Measurements from ENCODE around the gene TRPC4AP. TPM values are rescaled to one million over a fixed set of nuclear protein-coding genes. Genes with fewer than 3 reads are reported as not detected.

Gene TRPC4AP
- total and polyA plus RNA-seq, 2 of the 8 experiments (the other 6 are each of a cell fraction or from before 2014, with no cell fraction given) = 73.1 to 74.8 TPM

- no peak overlapping the region for H2AFZ ChIP-seq (ENCODE audit: low read length)
- no peak overlapping the region for H2BK12ac ChIP-seq (ENCODE audit: low read depth, low read length)
- H2BK120ac ChIP-seq (replicated peaks; ENCODE audit: low read depth, low read length) = no peak overlapping the region
- WGBS, 2 experiments (ENCODE audit: extremely low coverage in 1 of 2, insufficient coverage in 1 of 2, insufficient read length in 1 of 2, insufficient replicate concordance in 2 of 2, low coverage in 1 of 2, low lambda C conversion rate in 2 of 2, missing lambda C conversion rate in 1 of 2) = 91% methylated on average over 7 of the region's 7 CpGs; no CpG with 5 or more reads in 1 of the 2 experiments
- no peak overlapping the region for H2BK15ac ChIP-seq (ENCODE audit: low read length)
- CTCF ChIA-PET (ENCODE audit: partially characterized antibody) = interaction anchor here (0.7 to 1.9 kb wide), 5 partner anchors 22 to 62 kb away, joined by 3 to 5 read pairs (median 4); no protein-coding TSS in a partner anchor
- peaks cover 20 to 85% (median 61%) of the 10 kb centered on the region in 4 experiments for H3K36me3 ChIP-seq (ENCODE audit: control insufficient read depth in 2 of 4, insufficient read depth in 4 of 4, low read length in 3 of 4)
- no peak overlapping the region for H3K9ac ChIP-seq (replicated peaks in 1 of 4; ENCODE audit: extremely low read depth in 1 of 4, low read depth in 3 of 4, low read length in 3 of 4)
- no peak overlapping the region for H3K14ac ChIP-seq (ENCODE audit: insufficient read length)
- no peaks in the 10 kb centered on the region; the same call in 1 of the 2 replicates for H3K79me1 ChIP-seq (ENCODE audit: low read depth, low read length)
- H3K23me2 ChIP-seq (ENCODE audit: low read depth, low read length) = no peaks in the 10 kb centered on the region
- peaks cover 0 to 2% (median 0%) of the 10 kb centered on the region in 4 experiments; a peak in 2 of 7 replicates for H3K4me1 ChIP-seq (replicated peaks in 1 of 4; ENCODE audit: control insufficient read depth in 3 of 4, insufficient read depth in 4 of 4, low read length in 3 of 4)
- no peak overlapping the region for H3K4ac ChIP-seq (replicated peaks; ENCODE audit: insufficient read length, low read depth, low read length)
- no peak overlapping the region for H2AK5ac ChIP-seq (ENCODE audit: low read depth, low read length)
- H3K9me3 ChIP-seq (ENCODE audit: insufficient read depth in 2 of 2, low read depth in 1 of 2, low read length in 1 of 2) = no peaks in the 10 kb centered on the region
- no peak overlapping the region for H2BK20ac ChIP-seq (ENCODE audit: low read length)
- H3K56ac ChIP-seq (replicated peaks; ENCODE audit: insufficient read length, low read depth, low read length) = no peak overlapping the region
- no peaks in the 10 kb centered on the region for H3K79me2 ChIP-seq (ENCODE audit: control insufficient read depth in 1 of 2, insufficient read depth in 2 of 2, low read length in 2 of 2)
- no peak overlapping the region for H4K5ac ChIP-seq (ENCODE audit: insufficient read length, low read depth, low read length)
- no peak overlapping the region for H2BK5ac ChIP-seq (ENCODE audit: low read depth, low read length)
- POLR2A ChIA-PET (ENCODE audit: partially characterized antibody) = interaction anchor here (1.2 to 1.4 kb wide), 2 partner anchors 8 to 134 kb away, joined by 3 read pairs; no protein-coding TSS in a partner anchor
- no peak for FAIRE-seq
- H3K4me3 ChIP-seq (ENCODE audit: extremely low read depth in 1 of 4, insufficient read depth in 2 of 4, low read depth in 3 of 4, low read length in 4 of 4) = no peak overlapping the region
- no peak overlapping the region for H3K18ac ChIP-seq (ENCODE audit: extremely low read depth, low read length)
- H3K23ac ChIP-seq (ENCODE audit: insufficient read length) = no peak overlapping the region
- no peak overlapping the region for H3K27ac ChIP-seq (ENCODE audit: low read depth, low read length)
- H3K4me2 ChIP-seq (ENCODE audit: insufficient read depth in 1 of 2, low read depth in 2 of 2, low read length in 2 of 2) = no peak overlapping the region
- no peak overlapping the region for H4K8ac ChIP-seq (ENCODE audit: extremely low read depth, insufficient read depth, low read length)
- no peak overlapping the region for H4K91ac ChIP-seq (replicated peaks; ENCODE audit: insufficient read length, low read length)
- no peak for DNase-seq (ENCODE audit: low read depth in 1 of 2, low spot score in 2 of 2)
- H3K27me3 ChIP-seq (replicated peaks in 1 of 4; ENCODE audit: control insufficient read depth in 3 of 4, extremely low read depth in 1 of 4, insufficient read depth in 3 of 4, low read length in 3 of 4) = no peaks in the 10 kb centered on the region
- H4K20me1 ChIP-seq (replicated peaks in 1 of 2; ENCODE audit: control insufficient read depth in 1 of 2, insufficient read depth in 2 of 2, low read length in 2 of 2) = peaks cover 4 to 6% of the 10 kb centered on the region in 2 experiments
- TF ChIP-seq TBP (IDR thresholded peaks at IDR 0.05; ENCODE audit: low read depth, low read length) = no peak
- no peak for TF ChIP-seq POLR2AphosphoS5 (IDR thresholded peaks at IDR 0.05; ENCODE audit: low read depth, low read length)
- no peak for TF ChIP-seq CHD2 (IDR thresholded peaks at IDR 0.05; ENCODE audit: low read length)
- no peak for TF ChIP-seq EP300 (IDR thresholded peaks at IDR 0.05; ENCODE audit: borderline replicate concordance in 1 of 2, low read depth in 2 of 2, low read length in 2 of 2)
- no peak for TF ChIP-seq KDM1A (IDR thresholded peaks at IDR 0.05; ENCODE audit: borderline replicate concordance, low read length)
- no peak for TF ChIP-seq RXRA (IDR thresholded peaks at IDR 0.05; ENCODE audit: insufficient read depth, low read depth, low read length)
- no peak for TF ChIP-seq SP4 (IDR thresholded peaks at IDR 0.05; ENCODE audit: low read length)
- no peak for TF ChIP-seq TCF12 (IDR thresholded peaks at IDR 0.05; ENCODE audit: low read depth, low read length)
- no peak for TF ChIP-seq BACH1 (IDR thresholded peaks at IDR 0.05; ENCODE audit: low read length)
- no peak for TF ChIP-seq CREB1 (IDR thresholded peaks at IDR 0.05)
- TF ChIP-seq RAD21 (IDR thresholded peaks at IDR 0.05 in 1 of 2, conservative IDR thresholded peaks at IDR 0.05 in 1 of 2; ENCODE audit: low read depth in 2 of 2, low read length in 2 of 2) = no peak
- TF ChIP-seq RNF2 (IDR thresholded peaks at IDR 0.05; ENCODE audit: borderline replicate concordance, low read depth, low read length, missing control alignments, poor library complexity, severe bottlenecking) = no peak
- TF ChIP-seq CTBP2 (IDR thresholded peaks at IDR 0.05; ENCODE audit: borderline replicate concordance, insufficient read depth, insufficient read length, low read length) = no peak
- no peak for TF ChIP-seq SRF (IDR thresholded peaks at IDR 0.05; ENCODE audit: low read depth, low read length)
Observed at GRCh38 chr20:35005463-35005961, 87.1 kb downstream of the TRPC4AP start.

All from H1 (cell line).